Stimulated activated naive B cell treated with anti-CD40 and anti-IgM and Interleukin-4, amounts not matched to agents 10 μg/mL and 1 μg/mL and 100 μg/mL, for 72 hours (primary cell): ENCODE results near the gene PARD3.
A peak's percentile ranks its signal among the peaks of the same experiment; 100 is the strongest.

ENCODE experiments used
- ATAC-seq, 2 donors: fragments of 150-1000 bp; cut with Tn5 transposase; replicated peaks; 2 replicates each; pipeline ENCODE4 v1.10.0; 2021; ENCODE audit warnings: moderate library complexity in 1 of 2
- DNase-seq: peaks from one replicate; pipeline ENCODE4 v3.0.0; 2021
- H3K27ac Mint-ChIP-seq: one replicate; pipeline ENCODE4 v1.8.0; 2022; ENCODE audit warnings: mild to moderate bottlenecking, mixed read lengths
- H3K27me3 Mint-ChIP-seq, 2 donors: one replicate each; pipeline ENCODE4 v1.8.0; 2022; ENCODE audit warnings: mixed read lengths in 2 of 2
- H3K36me3 Mint-ChIP-seq, 2 donors: one replicate each; pipeline ENCODE4 v1.8.0; 2022; ENCODE audit warnings: mixed read lengths in 2 of 2, mild to moderate bottlenecking in 1 of 2
- H3K4me1 Mint-ChIP-seq, 2 donors: one replicate each; pipeline ENCODE4 v1.8.0; 2022; ENCODE audit warnings: mixed read lengths in 2 of 2, mild to moderate bottlenecking in 1 of 2
- H3K4me3 Mint-ChIP-seq, 2 donors: one replicate each; pipeline ENCODE4 v1.8.0; 2022; ENCODE audit warnings: mild to moderate bottlenecking in 2 of 2, mixed read lengths in 2 of 2, moderate library complexity in 1 of 2
- H3K9me3 Mint-ChIP-seq, 2 donors: one replicate each; pipeline ENCODE4 v1.8.0; 2022; ENCODE audit warnings: mixed read lengths in 2 of 2, mild to moderate bottlenecking in 1 of 2

Gene PARD3

GRCh38 chr10:34538281-34538829, 276.7 kb downstream of the PARD3 start:
- Mint-ChIP-seq H3K4me1 (peaks cover 5 to 17% of the 10 kb centered on the region in 2 donors), H3K4me3 (no peak overlapping the region), H3K27me3 (no peaks in the 10 kb centered on the region), H3K36me3 (no peaks in the 10 kb centered on the region), H3K27ac (no peak overlapping the region), H3K9me3 (no peaks in the 10 kb centered on the region)
- no peak for DNase-seq
- ATAC-seq = peak in 1 of 2 donors; percentile 49

- no peak overlapping the region for H3K27ac Mint-ChIP-seq
- DNase-seq (no peak), ATAC-seq (peak; percentile 38 to 55)
- no peak overlapping the region for H3K4me3 Mint-ChIP-seq
- H3K9me3 Mint-ChIP-seq = no peaks in the 10 kb centered on the region
- H3K4me1 Mint-ChIP-seq = peaks cover 5 to 17% of the 10 kb centered on the region in 2 donors
- H3K27me3 Mint-ChIP-seq = no peaks in the 10 kb centered on the region
- no peaks in the 10 kb centered on the region for H3K36me3 Mint-ChIP-seq
These were observed 277.4 kb downstream of the PARD3 start for GRCh38 chr10:34537629-34538231.

- no peaks in the 10 kb centered on the region for H3K36me3 Mint-ChIP-seq
- no peak overlapping the region for H3K4me3 Mint-ChIP-seq
- ATAC-seq = no peak
- H3K27me3 Mint-ChIP-seq = no peaks in the 10 kb centered on the region
- H3K27ac Mint-ChIP-seq = no peak overlapping the region
- H3K9me3 Mint-ChIP-seq = peaks cover 2 to 6% of the 10 kb centered on the region in 2 donors
- H3K4me1 Mint-ChIP-seq = peaks cover 5 to 17% of the 10 kb centered on the region in 2 donors
- no peak for DNase-seq
These were observed 279.2 kb downstream of the PARD3 start for GRCh38 chr10:34535872-34536271.

- no peak for ATAC-seq
- H3K36me3 Mint-ChIP-seq = no peaks in the 10 kb centered on the region
- DNase-seq = no peak
- H3K9me3 Mint-ChIP-seq = peaks cover 3 to 6% of the 10 kb centered on the region in 2 donors
- no peak overlapping the region for H3K4me3 Mint-ChIP-seq
- no peak overlapping the region for H3K27ac Mint-ChIP-seq
- no peaks in the 10 kb centered on the region for H3K27me3 Mint-ChIP-seq
- H3K4me1 Mint-ChIP-seq = no peaks in the 10 kb centered on the region
These were observed 284.3 kb downstream of the PARD3 start for GRCh38 chr10:34530778-34531177.

- no peak overlapping the region for H3K4me3 Mint-ChIP-seq
- ATAC-seq (no peak), DNase-seq (no peak)
- peaks cover 0 to 4% of the 10 kb centered on the region in 2 donors for H3K4me1 Mint-ChIP-seq
- H3K36me3 Mint-ChIP-seq = no peaks in the 10 kb centered on the region
- H3K27me3 Mint-ChIP-seq = no peaks in the 10 kb centered on the region
- peaks cover 3 to 6% of the 10 kb centered on the region in 2 donors for H3K9me3 Mint-ChIP-seq
- H3K27ac Mint-ChIP-seq = no peak overlapping the region
These were observed 286.8 kb downstream of the PARD3 start for GRCh38 chr10:34528320-34528719.

- no peak overlapping the region for H3K4me3 Mint-ChIP-seq
- DNase-seq (no peak), ATAC-seq (peak in 1 of 2 donors; percentile 29)
- no peaks in the 10 kb centered on the region for H3K27me3 Mint-ChIP-seq
- peaks cover 2 to 4% of the 10 kb centered on the region in 2 donors for H3K4me1 Mint-ChIP-seq
- H3K27ac Mint-ChIP-seq = no peak overlapping the region
- no peaks in the 10 kb centered on the region for H3K36me3 Mint-ChIP-seq
- H3K9me3 Mint-ChIP-seq = peaks cover 3 to 6% of the 10 kb centered on the region in 2 donors
These were observed 288.1 kb downstream of the PARD3 start for GRCh38 chr10:34526758-34527730.

- Mint-ChIP-seq H3K27ac (no peak overlapping the region), H3K36me3 (no peaks in the 10 kb centered on the region), H3K4me1 (peaks cover 2 to 4% of the 10 kb centered on the region in 2 donors), H3K4me3 (no peak overlapping the region), H3K9me3 (peaks cover 1 to 3% of the 10 kb centered on the region in 2 donors), H3K27me3 (no peaks in the 10 kb centered on the region)
- DNase-seq (no peak), ATAC-seq (no peak)
These were observed 288.9 kb downstream of the PARD3 start for GRCh38 chr10:34526186-34526585.

GRCh38 chr10:34524369-34525091, 290.6 kb downstream of the PARD3 start:
- DNase-seq = no peak
- Mint-ChIP-seq H3K36me3 (no peaks in the 10 kb centered on the region), H3K27ac (no peak overlapping the region), H3K27me3 (no peaks in the 10 kb centered on the region), H3K4me3 (no peak overlapping the region), H3K4me1 (peaks cover 2 to 4% of the 10 kb centered on the region in 2 donors), H3K9me3 (peaks cover 0 to 3% of the 10 kb centered on the region in 2 donors)
- ATAC-seq = no peak

GRCh38 chr10:34523017-34523767, 291.9 kb downstream of the PARD3 start:
- Mint-ChIP-seq H3K9me3 (peaks cover 0 to 3% of the 10 kb centered on the region in 2 donors), H3K27me3 (no peaks in the 10 kb centered on the region), H3K36me3 (no peaks in the 10 kb centered on the region), H3K4me3 (no peak overlapping the region), H3K4me1 (peaks cover 2 to 4% of the 10 kb centered on the region in 2 donors), H3K27ac (no peak overlapping the region)
- DNase-seq (no peak), ATAC-seq (no peak)

- peaks cover 0 to 3% of the 10 kb centered on the region in 2 donors for H3K9me3 Mint-ChIP-seq
- no peak overlapping the region for H3K4me3 Mint-ChIP-seq
- no peak overlapping the region for H3K27ac Mint-ChIP-seq
- peaks cover 2 to 4% of the 10 kb centered on the region in 2 donors for H3K4me1 Mint-ChIP-seq
- DNase-seq (no peak), ATAC-seq (peak; percentile 42 to 61)
- H3K36me3 Mint-ChIP-seq = no peaks in the 10 kb centered on the region
- H3K27me3 Mint-ChIP-seq = no peaks in the 10 kb centered on the region
These were observed 292.6 kb downstream of the PARD3 start for GRCh38 chr10:34522546-34522945.

- no peak overlapping the region for H3K27ac Mint-ChIP-seq
- DNase-seq (no peak), ATAC-seq (no peak)
- H3K36me3 Mint-ChIP-seq = no peaks in the 10 kb centered on the region
- no peak overlapping the region for H3K4me3 Mint-ChIP-seq
- H3K9me3 Mint-ChIP-seq = peaks cover 0 to 2% of the 10 kb centered on the region in 2 donors
- H3K4me1 Mint-ChIP-seq = peaks cover 2 to 4% of the 10 kb centered on the region in 2 donors
- no peaks in the 10 kb centered on the region for H3K27me3 Mint-ChIP-seq
These were observed 294.6 kb downstream of the PARD3 start for GRCh38 chr10:34520510-34520909.

GRCh38 chr10:34520084-34520483, 295.0 kb downstream of the PARD3 start:
- Mint-ChIP-seq H3K36me3 (no peaks in the 10 kb centered on the region), H3K4me3 (no peak overlapping the region), H3K4me1 (peaks cover 2 to 4% of the 10 kb centered on the region in 2 donors), H3K27ac (no peak overlapping the region), H3K9me3 (peaks cover 0 to 2% of the 10 kb centered on the region in 2 donors), H3K27me3 (no peaks in the 10 kb centered on the region)
- no peak for ATAC-seq
- DNase-seq = no peak

- H3K36me3 Mint-ChIP-seq = no peaks in the 10 kb centered on the region
- no peak overlapping the region for H3K4me3 Mint-ChIP-seq
These were observed 300.8 kb downstream of the PARD3 start for GRCh38 chr10:34514290-34514689.

More at GRCh38 chr10:34514290-34514689, 300.8 kb downstream of the PARD3 start:
- DNase-seq (no peak), ATAC-seq (no peak)
- Mint-ChIP-seq H3K4me1 (no peaks in the 10 kb centered on the region), H3K27ac (no peak overlapping the region), H3K9me3 (no peaks in the 10 kb centered on the region), H3K27me3 (no peaks in the 10 kb centered on the region)
